Measurements from ENCODE around the gene GP5.

The GP5 gene, protein sequence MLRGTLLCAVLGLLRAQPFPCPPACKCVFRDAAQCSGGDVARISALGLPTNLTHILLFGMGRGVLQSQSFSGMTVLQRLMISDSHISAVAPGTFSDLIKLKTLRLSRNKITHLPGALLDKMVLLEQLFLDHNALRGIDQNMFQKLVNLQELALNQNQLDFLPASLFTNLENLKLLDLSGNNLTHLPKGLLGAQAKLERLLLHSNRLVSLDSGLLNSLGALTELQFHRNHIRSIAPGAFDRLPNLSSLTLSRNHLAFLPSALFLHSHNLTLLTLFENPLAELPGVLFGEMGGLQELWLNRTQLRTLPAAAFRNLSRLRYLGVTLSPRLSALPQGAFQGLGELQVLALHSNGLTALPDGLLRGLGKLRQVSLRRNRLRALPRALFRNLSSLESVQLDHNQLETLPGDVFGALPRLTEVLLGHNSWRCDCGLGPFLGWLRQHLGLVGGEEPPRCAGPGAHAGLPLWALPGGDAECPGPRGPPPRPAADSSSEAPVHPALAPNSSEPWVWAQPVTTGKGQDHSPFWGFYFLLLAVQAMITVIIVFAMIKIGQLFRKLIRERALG

DNA sequence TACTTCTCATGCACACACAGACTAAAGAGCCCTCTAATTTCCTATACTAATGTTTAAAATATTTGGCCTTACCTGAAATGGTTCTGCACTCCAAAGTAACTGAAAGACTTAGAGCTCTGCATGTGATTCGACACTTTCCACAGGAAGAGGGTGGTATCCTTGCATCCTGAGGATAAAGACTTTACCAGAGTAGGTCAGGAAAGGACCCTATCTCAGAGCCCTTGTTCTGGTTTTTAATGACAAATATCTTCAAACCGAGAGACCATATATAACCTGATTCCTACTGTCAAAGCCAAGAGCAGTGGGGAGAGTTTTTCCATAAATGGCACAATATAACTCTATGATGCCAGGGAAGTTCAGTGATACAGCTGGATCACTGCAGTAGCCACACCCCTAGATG is at the start of gene GP5:
GP5 (minus strand) TSS at position 101 of the 400 bp plus-strand sequence. CDS start 984 bp downstream, outside the sequence.
- TF ChIP-seq SUZ12 (IDR thresholded peaks at IDR 0.05; ENCODE audit: extremely low read depth, insufficient read depth, insufficient read length): no peak
- no peak for TF ChIP-seq YY1 (IDR thresholded peaks at IDR 0.05; ENCODE audit: insufficient read depth, insufficient read length)
- TF ChIP-seq ZNF274 (IDR thresholded peaks at IDR 0.05; ENCODE audit: low read depth, low read length): no peak
- no peaks in the 10 kb centered on the region for H3K9me3 ChIP-seq (ENCODE audit: insufficient read depth, low read length)
- H3K4me1 ChIP-seq (ENCODE audit: insufficient read depth, insufficient read length): peaks cover 15% of the 10 kb centered on the region
- H3K9ac ChIP-seq (ENCODE audit: insufficient read length, low read depth): no peak within 1 kb of the TSS
- H3K36me3 ChIP-seq (ENCODE audit: insufficient read depth, insufficient read length, low read length): peaks cover 3% of the 10 kb centered on the region
- no peaks in the 10 kb centered on the region for H3K27me3 ChIP-seq (ENCODE audit: insufficient read depth, insufficient read length)
- no peak for DNase-seq (ENCODE audit: low read depth, low spot score)
- no peak within 1 kb of the TSS for H3K4me3 ChIP-seq (ENCODE audit: insufficient read length, low read depth)

DNA sequence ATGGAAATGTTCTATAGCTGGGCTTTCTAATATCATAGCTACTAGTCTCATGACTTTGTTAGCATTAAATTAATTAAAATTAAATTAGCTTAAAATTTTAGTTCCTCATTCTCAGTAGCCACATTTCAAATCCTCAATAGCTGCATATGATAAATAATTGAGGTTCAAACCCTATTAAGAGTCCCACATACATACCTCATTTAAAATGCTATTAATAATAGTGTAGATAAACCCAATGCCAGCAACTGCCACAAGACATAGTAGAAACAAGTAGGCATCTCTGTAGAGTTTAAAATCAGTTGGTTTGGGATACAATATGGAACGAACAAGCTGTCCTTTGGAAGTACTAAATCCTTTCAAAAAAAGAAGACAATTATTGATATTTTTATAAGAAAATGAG is 48.6 kb upstream of the GP5 start:
- no peaks in the 10 kb centered on the region for H3K4me1 ChIP-seq (ENCODE audit: insufficient read depth, insufficient read length)
- H3K36me3 ChIP-seq (ENCODE audit: insufficient read depth, insufficient read length, low read length): peaks cover 86% of the 10 kb centered on the region
- H3K4me3 ChIP-seq (ENCODE audit: insufficient read length, low read depth): no peak overlapping the region

DNA sequence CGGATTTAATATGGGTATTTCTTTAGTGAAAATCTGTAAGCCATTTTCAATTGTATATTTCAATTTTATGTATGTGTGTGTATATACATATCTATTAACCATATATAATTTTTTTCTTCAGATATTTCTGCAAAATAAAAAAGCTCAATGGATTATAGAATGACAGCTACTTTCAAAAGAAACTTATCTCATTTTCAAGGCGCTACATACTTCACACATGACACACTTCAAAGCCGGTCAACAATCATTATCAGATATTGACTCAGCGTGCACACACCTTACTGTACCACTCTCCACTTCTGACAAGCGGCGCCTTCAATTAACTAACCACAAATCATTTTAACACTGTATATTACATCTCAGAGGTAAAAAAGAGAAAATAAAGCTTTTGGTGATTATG is 48.1 kb upstream of the GP5 start:
- TF ChIP-seq ZNF274 (IDR thresholded peaks at IDR 0.05; ENCODE audit: low read depth, low read length) (no peak), SUZ12 (IDR thresholded peaks at IDR 0.05; ENCODE audit: extremely low read depth, insufficient read depth, insufficient read length) (no peak), YY1 (IDR thresholded peaks at IDR 0.05; ENCODE audit: insufficient read depth, insufficient read length) (no peak)
- Histone ChIP-seq H3K36me3 (ENCODE audit: insufficient read depth, insufficient read length, low read length) (peaks cover 86% of the 10 kb centered on the region), H3K4me1 (ENCODE audit: insufficient read depth, insufficient read length) (no peaks in the 10 kb centered on the region), H3K4me3 (ENCODE audit: insufficient read length, low read depth) (no peak overlapping the region), H3K9ac (ENCODE audit: insufficient read length, low read depth) (no peak overlapping the region), H3K9me3 (ENCODE audit: insufficient read depth, low read length) (no peaks in the 10 kb centered on the region), H3K27me3 (ENCODE audit: insufficient read depth, insufficient read length) (no peaks in the 10 kb centered on the region)
- no peak for DNase-seq (ENCODE audit: low read depth, low spot score)

More for the DNA sequence above, 48.6 kb upstream of the GP5 start:
- Histone ChIP-seq H3K27me3 (ENCODE audit: insufficient read depth, insufficient read length) (no peaks in the 10 kb centered on the region), H3K9me3 (ENCODE audit: insufficient read depth, low read length) (no peaks in the 10 kb centered on the region), H3K9ac (ENCODE audit: insufficient read length, low read depth) (no peak overlapping the region)
- no peak for DNase-seq (ENCODE audit: low read depth, low spot score)
- TF ChIP-seq YY1 (IDR thresholded peaks at IDR 0.05; ENCODE audit: insufficient read depth, insufficient read length): no peak
- TF ChIP-seq ZNF274 (IDR thresholded peaks at IDR 0.05; ENCODE audit: low read depth, low read length): no peak
- TF ChIP-seq SUZ12 (IDR thresholded peaks at IDR 0.05; ENCODE audit: extremely low read depth, insufficient read depth, insufficient read length): no peak

DNA sequence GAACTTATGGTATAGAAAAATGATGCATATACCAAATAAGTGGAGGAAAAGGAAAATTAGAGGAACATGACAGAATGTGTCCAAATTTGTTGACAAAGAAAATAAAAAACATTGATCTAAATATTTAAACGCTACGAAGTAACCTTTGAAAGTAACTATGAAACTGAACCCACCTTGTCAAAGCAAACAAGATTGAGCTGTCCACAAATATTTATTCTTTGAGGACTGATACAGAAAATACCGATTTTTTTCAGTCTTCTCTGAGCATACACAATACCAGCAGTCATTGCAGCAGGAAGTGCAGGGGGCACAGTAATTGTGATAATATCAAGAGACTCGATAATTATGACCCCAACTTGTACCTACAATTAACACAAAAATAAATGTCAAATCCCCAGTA is 47.7 kb upstream of the GP5 start:
- Histone ChIP-seq H3K4me1 (ENCODE audit: insufficient read depth, insufficient read length) (no peaks in the 10 kb centered on the region), H3K27me3 (ENCODE audit: insufficient read depth, insufficient read length) (no peaks in the 10 kb centered on the region), H3K9ac (ENCODE audit: insufficient read length, low read depth) (no peak overlapping the region), H3K9me3 (ENCODE audit: insufficient read depth, low read length) (no peaks in the 10 kb centered on the region), H3K4me3 (ENCODE audit: insufficient read length, low read depth) (no peak overlapping the region), H3K36me3 (ENCODE audit: insufficient read depth, insufficient read length, low read length) (peaks cover 86% of the 10 kb centered on the region)
- no peak for TF ChIP-seq ZNF274 (IDR thresholded peaks at IDR 0.05; ENCODE audit: low read depth, low read length)
- no peak for TF ChIP-seq SUZ12 (IDR thresholded peaks at IDR 0.05; ENCODE audit: extremely low read depth, insufficient read depth, insufficient read length)
- TF ChIP-seq YY1 (IDR thresholded peaks at IDR 0.05; ENCODE audit: insufficient read depth, insufficient read length): no peak
- DNase-seq (ENCODE audit: low read depth, low spot score): no peak

DNA sequence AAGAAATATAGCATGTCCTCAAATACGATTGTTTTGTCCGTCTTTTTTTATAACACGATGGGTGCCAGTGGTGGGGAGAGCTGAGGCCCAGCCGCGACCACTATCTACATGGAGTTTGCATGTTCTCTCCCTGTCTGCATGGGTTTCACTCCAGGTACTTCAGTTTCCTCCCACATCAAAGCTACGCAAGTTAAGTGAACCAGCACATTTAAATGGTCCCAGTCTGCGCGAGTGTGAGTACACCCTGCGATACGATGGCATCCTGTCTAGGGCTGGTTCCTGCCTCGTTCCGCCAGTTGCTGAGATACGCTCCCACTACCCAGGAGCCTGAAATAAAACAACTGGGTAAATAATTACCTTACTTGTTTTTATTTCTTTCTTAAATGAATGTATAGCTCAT is 47.1 kb upstream of the GP5 start:
- Histone ChIP-seq H3K27me3 (ENCODE audit: insufficient read depth, insufficient read length) (no peaks in the 10 kb centered on the region), H3K9me3 (ENCODE audit: insufficient read depth, low read length) (no peaks in the 10 kb centered on the region), H3K9ac (ENCODE audit: insufficient read length, low read depth) (no peak overlapping the region), H3K4me3 (ENCODE audit: insufficient read length, low read depth) (no peak overlapping the region), H3K36me3 (ENCODE audit: insufficient read depth, insufficient read length, low read length) (peaks cover 86% of the 10 kb centered on the region), H3K4me1 (ENCODE audit: insufficient read depth, insufficient read length) (no peaks in the 10 kb centered on the region)
- no peak for DNase-seq (ENCODE audit: low read depth, low spot score)
- TF ChIP-seq YY1 (IDR thresholded peaks at IDR 0.05; ENCODE audit: insufficient read depth, insufficient read length): no peak
- no peak for TF ChIP-seq SUZ12 (IDR thresholded peaks at IDR 0.05; ENCODE audit: extremely low read depth, insufficient read depth, insufficient read length)
- no peak for TF ChIP-seq ZNF274 (IDR thresholded peaks at IDR 0.05; ENCODE audit: low read depth, low read length)

DNA sequence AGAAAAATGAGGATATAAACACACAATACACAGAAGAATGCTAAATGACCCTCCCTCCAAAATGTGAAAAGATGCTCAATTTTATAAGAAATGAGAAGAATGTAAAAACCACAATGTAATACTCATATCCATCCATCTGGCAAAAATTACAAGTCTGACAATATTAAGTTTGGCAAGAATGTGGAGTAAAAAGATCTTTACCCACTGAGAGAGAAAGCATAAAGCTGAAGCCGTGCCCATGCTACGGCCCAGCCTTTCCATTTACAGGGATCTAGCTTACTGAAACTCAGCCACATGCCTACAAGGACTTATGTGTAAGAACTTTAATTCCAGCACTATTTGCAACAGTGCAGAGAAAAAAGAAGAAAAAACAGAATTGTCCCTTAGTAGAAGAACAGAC is 44.8 kb upstream of the GP5 start:
- TF ChIP-seq SUZ12 (IDR thresholded peaks at IDR 0.05; ENCODE audit: extremely low read depth, insufficient read depth, insufficient read length) (no peak), YY1 (IDR thresholded peaks at IDR 0.05; ENCODE audit: insufficient read depth, insufficient read length) (no peak), ZNF274 (IDR thresholded peaks at IDR 0.05; ENCODE audit: low read depth, low read length) (no peak)
- H3K36me3 ChIP-seq (ENCODE audit: insufficient read depth, insufficient read length, low read length): peaks cover 85% of the 10 kb centered on the region
- no peak overlapping the region for H3K9ac ChIP-seq (ENCODE audit: insufficient read length, low read depth)

DNA sequence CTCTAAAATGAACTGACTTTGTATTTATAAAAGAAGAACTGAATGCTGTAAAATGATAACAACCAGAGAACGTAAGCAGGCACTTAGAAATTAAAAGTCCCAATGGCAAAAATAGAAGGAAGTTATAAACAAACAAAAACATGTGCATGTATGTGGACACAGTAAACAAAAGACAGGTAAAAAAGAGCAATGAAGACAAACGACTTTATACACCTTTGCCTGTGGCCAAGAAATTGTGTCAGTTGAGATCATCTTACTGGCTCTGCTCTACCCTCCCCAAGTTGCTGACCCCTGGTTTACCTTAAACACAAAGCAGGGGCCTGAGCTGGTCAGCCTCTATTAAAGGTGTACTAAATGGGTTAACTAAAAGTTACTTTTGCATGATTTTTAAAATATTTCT is 41.7 kb upstream of the GP5 start:
- H3K36me3 ChIP-seq (ENCODE audit: insufficient read depth, insufficient read length, low read length): peaks cover 86% of the 10 kb centered on the region
- H3K9me3 ChIP-seq (ENCODE audit: insufficient read depth, low read length): no peaks in the 10 kb centered on the region
- no peaks in the 10 kb centered on the region for H3K27me3 ChIP-seq (ENCODE audit: insufficient read depth, insufficient read length)
- no peak overlapping the region for H3K4me3 ChIP-seq (ENCODE audit: insufficient read length, low read depth)
- no peak for TF ChIP-seq YY1 (IDR thresholded peaks at IDR 0.05; ENCODE audit: insufficient read depth, insufficient read length)
- no peak for TF ChIP-seq SUZ12 (IDR thresholded peaks at IDR 0.05; ENCODE audit: extremely low read depth, insufficient read depth, insufficient read length)
- TF ChIP-seq ZNF274 (IDR thresholded peaks at IDR 0.05; ENCODE audit: low read depth, low read length): no peak
- DNase-seq (ENCODE audit: low read depth, low spot score): no peak
- H3K4me1 ChIP-seq (ENCODE audit: insufficient read depth, insufficient read length): no peaks in the 10 kb centered on the region
- H3K9ac ChIP-seq (ENCODE audit: insufficient read length, low read depth): no peak overlapping the region

More for the DNA sequence above, 44.8 kb upstream of the GP5 start:
- no peaks in the 10 kb centered on the region for H3K4me1 ChIP-seq (ENCODE audit: insufficient read depth, insufficient read length)
- DNase-seq (ENCODE audit: low read depth, low spot score): no peak
- H3K4me3 ChIP-seq (ENCODE audit: insufficient read length, low read depth): no peak overlapping the region
- H3K9me3 ChIP-seq (ENCODE audit: insufficient read depth, low read length): no peaks in the 10 kb centered on the region
- no peaks in the 10 kb centered on the region for H3K27me3 ChIP-seq (ENCODE audit: insufficient read depth, insufficient read length)
